Measurements from ENCODE around the gene PROK1.
"Not testable (repeated sequence)": the region's sequence is repeated elsewhere in the genome, so short reads cannot be mapped to it uniquely, and the experiment has no call there.

Gene PROK1, protein sequence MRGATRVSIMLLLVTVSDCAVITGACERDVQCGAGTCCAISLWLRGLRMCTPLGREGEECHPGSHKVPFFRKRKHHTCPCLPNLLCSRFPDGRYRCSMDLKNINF

DNA sequence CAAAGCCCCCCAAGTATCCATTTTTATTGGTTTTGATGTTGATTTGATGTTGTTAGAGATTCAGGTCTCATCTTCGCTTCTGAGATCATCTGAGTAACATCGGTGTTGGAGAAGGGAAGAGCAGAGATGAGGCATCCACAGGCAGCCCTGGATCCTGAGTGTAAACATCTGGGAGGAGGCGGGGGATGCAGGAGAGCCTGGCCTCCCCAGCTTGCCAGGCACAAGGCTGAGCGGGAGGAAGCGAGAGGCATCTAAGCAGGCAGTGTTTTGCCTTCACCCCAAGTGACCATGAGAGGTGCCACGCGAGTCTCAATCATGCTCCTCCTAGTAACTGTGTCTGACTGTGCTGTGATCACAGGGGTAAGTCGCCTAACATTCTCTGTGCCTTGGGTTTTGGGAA, at the start of gene PROK1:
Gene PROK1, plus strand, starts transcription at position 221 of the 400 bp plus-strand sequence. Its CDS starts 68 bp downstream, at position 289.
- no peak for DNase-seq (ENCODE audit: low read depth)

DNA sequence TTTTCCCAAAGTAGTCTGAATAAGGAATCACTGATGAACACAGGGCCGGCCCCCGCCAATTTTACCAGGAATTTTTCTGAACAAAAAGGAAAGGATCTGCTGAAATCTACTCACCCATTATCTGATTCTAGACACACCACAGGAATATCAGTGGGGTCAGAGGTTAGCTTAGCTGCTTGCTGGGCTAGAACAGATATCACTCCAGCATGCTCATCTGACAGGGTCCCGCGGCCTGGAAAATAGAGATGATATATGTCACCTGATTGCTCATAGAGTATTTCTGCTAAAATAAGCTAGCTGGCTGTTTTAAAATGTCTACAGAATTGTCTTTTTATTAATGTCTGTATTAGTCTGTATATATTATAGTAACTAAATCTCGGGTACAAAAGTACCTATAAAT, 47.1 kb upstream of the PROK1 start:
- no peak for DNase-seq (ENCODE audit: low read depth)

DNA sequence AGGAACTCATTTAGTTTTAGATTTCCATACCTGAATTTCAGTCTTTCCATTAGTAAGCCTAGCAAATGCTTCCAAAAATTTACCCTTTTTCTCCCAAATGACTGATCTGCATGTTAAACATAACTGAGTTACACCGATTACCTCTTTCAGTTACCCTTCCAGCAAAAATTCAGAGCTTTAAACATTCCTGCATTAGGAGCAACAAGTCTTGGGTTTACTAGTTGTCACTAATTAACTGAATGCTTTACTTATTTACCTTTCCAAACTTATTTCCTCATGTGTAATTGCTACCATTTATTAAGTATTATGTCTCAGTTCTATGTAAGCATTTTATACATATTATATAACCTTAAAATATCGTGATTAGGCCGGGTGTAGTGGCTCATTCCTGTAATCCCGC, 46.5 kb upstream of the PROK1 start:
- no peak for DNase-seq (ENCODE audit: low read depth)

DNA sequence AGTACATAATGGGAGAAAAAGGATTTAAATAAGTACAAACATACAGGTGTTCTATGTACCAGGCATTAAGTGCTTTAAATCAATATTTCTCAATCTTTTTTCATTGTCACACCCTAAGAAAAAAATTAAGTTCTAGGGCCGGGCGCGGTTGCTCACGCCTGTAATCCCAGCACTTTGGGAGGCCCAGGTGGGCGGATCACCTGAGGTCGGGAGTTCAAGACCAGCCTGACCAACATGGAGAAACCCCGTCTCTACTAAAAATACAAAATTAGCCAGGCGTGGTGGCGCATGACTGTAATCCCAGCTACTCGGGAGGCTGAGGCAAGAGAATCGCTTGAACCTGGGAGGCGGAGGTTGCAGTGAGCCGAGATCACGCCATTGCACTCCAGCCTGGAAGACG, 44.5 kb upstream of the PROK1 start:
- DNase-seq (ENCODE audit: low read depth), result not testable (repeated sequence)

DNA sequence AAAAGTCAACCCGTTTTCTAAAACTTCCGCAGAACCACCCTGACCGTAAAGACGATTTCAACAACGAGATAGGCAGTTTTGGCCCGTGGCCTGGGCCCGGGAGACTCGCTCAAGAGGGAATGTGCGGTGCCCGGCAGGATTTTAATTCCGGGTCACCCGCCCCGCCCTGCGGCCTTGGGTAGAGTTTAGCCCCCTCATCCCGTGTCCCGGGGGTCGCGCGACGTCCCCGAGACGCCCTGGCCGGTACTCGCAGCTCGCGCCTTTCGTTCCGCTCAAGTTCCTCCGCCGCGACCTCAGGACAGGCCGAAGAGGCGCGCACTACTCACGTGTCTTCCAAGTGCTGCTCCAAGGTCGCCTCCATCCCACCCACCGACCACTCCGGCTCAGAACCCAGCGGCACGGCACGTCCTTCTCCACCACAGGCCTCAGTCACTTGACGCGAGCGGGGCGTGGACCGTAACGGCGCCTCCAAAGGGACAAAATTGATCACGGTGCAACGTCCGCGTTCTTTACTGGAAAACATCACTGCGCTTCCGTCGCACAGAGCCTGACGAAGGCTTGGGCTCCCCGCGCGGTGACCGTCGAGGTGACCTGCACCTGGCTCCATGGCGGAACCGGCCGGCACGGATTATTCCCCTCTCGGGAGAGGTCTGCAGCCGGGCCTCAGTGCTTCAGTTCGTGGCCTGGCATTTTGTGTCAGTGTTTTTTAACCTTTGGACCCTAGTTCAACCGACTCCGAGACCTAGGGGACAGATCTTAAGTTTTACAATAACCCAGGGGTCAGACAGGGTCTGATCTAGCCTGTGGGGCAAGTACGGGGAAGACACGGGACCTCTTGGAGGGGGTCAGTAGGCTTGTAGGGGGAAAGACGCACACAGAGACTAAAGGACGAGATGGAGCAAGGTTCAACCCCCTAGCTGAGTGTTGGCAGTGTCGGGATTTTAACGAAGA, 43.4 kb upstream of the PROK1 start, which contains the start of gene LAMTOR5:
Gene LAMTOR5, minus strand, starts transcription at position 435 of the 951 bp plus-strand sequence. Its CDS starts 74 bp downstream, at position 361.
- peak; percentile 94 for DNase-seq (ENCODE audit: low read depth)

DNA sequence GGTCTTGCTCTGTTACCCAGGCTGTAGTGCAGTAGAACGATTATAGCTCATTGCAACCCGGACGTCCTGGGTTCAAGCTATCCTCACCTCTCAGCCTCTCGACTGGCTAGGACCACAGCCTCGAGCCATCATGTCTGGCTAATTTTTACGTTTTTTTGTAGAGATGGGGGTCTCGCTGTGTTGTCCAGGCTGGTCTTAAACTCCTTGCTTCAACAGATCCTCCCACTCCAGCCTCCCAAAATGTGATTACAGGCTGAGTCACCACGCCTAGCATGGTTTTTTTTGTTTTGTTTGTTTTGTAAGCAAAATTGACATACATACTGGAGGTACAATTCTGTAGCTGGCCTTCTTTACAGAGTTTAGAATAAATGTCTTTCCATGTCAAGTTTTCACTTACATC, 42.5 kb upstream of the PROK1 start:
- no peak for DNase-seq (ENCODE audit: low read depth)

DNA sequence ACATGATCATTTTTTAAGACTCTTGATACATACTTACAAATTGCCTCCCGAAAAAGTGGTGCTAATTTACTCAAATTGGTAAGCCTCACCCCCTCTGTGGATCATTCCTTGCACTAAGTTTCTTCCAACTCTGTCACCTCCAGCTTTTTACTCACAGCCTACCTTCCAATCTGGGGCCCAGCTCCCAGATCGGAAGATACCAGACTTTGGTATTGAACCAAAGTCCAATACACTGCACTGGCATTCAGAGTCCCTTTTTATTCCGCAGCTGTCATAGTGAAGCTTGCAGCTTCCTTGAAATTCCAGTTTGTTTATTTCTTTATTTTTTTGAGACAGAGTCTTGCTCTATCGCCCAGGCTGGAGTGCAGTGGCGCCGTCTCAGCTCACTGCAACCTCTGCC, 41.6 kb upstream of the PROK1 start:
- DNase-seq (ENCODE audit: low read depth), result no peak

DNA sequence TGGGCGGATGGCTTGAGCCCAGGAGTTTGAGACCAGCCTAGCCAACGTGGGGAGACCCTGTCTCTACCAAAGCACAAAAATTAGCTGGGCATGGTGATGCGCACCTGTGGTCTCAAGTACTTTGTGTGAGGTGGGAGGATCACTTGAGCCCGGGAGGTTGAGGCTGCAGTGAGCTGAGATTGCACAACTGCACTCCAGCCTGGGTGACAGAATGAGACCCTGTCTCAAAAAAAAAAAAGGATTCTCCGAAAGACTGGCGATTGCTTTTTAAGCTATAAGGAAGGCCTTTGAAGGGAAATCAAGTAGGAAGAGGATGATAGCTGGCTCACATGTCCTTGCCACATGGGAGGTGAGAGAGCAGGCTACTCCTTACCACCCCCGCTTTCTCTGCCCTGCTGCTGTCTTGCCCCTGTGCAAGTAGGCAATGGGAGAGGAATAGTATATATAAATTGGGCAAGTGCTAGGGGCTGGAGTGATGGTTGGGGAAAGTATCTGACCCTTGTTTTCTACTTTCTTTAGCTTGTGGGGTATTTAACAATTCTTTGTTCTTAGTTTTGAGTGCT, 39.7 kb upstream of the PROK1 start:
- DNase-seq (ENCODE audit: low read depth), result no peak

DNA sequence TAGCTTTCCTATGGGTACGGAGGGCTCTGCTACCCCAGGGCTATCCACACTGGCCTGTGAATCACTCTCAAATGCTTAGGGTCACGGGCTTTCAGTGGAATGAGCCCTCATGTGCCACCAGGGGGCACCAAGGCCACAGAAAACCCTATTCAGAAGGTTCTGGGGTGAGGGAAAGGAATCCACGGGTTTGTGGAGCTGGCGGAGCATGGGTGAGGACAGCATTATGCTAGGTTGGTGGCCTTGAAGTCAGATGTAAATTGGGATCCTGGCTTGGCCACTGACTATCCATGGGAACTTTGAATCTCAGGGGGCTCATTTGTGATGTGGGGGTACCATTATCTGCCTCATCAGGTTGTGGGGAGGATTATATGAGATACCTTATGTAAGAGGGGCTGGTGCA, 38.4 kb upstream of the PROK1 start:
- DNase-seq (ENCODE audit: low read depth), result peak; percentile 55

DNA sequence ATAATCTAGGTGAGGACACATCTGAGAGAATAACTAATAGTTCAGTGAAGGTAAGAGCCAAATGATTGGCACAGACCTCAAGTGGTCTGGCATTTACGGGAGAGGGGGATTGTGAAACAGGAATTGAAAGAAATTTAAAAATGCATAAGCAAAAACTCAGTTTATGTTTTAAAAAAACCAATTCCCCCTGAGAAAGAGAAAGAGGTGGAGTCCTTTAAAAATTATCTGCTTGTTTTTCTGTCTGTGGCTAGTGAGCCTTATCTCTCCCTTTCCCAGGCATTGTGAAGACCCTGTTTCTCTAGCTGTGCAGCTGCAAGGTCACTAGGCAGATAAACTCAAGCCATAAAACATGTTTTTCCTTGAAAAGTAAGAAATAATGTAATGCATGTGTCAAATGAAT, 37.9 kb upstream of the PROK1 start:
- DNase-seq (ENCODE audit: low read depth), result not testable (repeated sequence)

DNA sequence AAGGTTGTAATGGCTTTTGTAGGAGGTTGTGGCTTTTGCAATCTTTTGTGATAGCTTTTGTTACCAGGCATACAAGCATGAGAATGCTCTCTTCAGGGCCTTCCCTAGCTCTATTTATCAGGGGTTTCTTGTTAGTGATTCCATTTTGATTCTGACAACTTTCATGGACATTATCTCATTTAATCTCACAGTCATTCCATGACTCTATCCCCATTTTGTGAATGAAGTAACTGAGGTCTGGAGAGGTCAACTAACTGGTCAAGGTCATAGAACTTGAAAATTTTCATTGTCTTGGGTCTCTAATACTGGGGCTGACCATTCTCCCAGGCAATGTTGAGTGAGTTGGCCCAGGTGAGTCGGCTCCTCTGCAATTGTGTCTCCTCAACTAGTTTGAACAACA, 32.2 kb upstream of the PROK1 start:
- no peak for DNase-seq (ENCODE audit: low read depth)

DNA sequence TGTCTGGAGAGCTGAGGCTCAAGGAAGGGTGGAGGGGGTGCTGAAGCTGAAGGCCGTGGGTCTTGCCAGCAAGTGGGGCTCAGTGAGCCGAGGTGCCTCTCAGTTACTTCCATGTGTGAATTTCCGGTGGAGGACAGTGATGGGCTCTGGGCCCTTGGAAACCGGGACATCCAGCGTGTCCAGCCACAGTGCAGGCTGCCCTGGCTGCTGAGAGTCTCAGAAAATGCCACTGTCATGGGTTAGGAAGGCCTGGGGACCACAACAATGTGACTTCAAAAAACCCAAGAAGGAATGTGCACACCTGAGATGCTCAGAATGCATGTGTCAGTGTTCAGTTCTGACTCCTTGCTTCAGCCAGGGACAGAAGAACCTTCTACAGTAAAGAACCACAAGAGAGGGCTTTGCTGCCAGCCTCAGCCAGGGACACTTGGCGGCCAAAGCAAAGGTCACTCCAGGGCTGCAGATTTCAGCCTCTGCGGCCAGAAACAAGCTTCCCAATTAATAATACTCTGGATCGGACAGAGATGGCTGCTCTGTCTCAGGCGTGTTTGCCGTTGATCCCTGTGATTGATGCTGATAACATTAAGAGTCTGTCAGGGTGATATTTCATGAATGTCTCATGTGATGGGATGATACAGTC, 30.8 kb upstream of the PROK1 start:
- no peak for DNase-seq (ENCODE audit: low read depth)

DNA sequence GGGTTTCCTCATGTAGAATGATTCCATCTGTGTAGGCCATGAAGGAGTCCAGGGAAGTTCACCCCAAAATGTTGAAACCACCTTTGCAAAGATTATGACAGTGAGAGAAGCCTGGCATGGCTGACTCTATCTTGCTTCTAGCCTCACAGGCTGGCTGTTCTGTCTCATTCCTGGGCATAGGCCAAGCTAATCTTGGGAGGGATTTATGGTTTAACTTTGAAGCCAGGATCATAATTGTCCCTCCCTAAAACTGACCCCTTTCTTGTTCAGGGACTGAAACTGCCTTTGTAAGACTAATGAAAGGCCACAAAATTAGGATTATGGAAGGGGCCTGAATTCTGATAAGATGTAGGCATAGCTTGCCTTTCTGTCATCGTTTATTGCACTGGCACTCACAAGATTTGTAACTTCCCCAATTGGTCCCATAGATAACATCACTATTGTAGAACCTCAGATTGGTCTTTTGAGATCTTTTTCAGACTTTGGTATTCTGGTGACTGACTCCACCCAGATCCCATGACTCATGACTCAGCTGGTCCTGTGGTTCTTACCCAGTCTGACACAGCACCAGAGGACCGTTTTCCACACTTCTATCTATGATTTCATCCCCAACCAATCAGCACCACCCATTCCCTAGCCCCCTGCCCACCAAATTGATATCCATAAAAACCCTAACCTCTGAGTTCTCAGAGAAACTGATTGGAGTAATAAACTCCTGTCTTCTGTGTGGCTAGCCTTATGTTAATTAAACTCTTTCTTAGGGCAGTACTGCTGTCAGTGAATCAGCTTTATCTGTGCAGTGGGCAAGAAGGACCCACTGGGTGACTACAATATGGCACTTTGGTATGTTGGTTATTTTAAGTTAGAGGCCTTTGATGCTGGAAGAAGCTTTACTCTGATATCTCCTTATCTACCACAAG, 29.8 kb upstream of the PROK1 start:
- peak; percentile 41 for DNase-seq (ENCODE audit: low read depth)

DNA sequence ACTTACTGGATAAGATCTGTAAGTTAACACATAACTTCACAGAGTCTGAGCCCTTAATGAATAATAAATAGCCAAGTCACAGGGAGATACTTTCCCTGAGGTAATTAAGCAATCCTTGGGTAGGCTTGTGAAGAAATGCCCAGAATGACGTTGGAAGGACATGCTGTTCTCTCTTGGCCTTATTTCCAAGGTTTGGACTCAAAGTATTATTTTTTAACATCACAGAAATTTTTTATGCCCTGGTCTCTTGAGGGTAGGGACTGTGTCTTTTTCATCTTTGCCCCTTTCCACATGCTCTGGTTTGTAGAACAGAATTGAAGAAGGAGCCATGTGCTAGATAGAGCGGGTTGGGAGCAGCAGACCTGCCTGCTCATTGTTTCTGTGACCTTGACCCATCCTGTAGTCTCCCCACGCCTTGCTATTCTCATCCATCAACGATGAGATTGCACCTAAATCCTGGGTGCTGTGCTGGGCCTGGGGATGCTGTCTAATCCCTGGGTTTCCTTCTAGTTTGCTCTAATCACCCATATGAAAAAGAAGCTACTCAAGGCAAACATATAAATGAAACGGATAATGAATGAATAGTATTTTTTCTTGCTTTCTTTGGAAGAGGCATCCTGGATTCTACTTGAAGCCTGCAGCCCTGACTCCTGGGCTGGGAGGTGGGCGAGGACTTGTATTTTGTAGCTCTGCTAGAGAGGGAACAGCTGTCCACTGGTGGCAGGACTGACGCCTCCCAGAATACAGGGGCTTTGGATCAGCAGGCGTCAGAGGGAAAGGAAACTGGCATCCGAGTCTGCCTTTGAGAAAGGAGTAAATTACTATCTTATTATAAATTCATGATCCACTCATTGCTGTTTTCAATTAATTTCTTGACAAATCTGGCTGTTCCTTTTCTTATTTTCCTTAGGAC, 26.0 kb upstream of the PROK1 start:
- peak; percentile 75 for DNase-seq (ENCODE audit: low read depth)

DNA sequence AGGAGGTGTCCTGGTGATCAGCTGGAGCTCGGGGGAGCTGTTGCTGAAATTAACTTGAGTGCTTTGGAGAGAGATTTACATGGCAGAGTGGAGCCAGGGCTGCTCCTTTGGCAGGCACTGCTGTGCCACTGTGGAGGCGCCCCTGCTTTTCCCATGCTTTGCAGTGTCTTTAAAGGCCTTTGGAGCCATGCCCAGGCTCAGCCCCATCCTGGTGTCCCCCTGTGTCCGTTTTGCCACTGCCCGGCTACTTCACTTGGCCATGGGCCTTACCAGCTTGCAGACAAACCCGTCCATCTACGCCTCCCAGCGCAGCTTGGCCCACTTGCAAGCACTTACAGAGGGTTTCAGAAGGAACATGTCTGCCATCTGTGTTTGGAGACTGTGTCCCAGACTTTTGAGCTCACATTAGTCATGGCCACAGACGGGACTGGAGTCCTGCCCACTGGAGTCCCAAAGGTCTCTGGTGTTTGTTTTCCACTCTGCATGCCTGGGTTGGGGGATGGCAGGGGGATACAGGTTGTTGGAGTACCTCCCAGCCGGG, 25.3 kb upstream of the PROK1 start:
- peak; percentile 40 for DNase-seq (ENCODE audit: low read depth)

DNA sequence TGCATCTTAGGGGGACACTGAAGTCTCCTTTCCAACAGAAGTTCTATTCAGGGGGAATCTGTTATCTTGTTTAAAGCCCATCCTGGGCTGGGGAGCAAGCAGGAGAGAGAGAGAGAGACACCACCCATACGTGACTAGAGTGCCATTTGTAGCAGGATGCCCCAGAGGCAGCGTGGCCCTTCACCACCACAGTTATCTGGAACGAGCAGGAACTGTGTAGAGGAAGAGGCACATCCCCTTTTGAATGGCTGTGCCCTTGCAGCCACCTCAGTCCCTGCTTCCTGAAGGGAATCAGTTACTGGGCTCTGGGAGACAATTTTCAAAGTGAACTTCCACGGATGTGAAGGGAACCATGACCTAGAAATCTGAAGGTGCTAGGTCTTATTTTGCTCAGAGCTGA, 24.1 kb upstream of the PROK1 start:
- DNase-seq (ENCODE audit: low read depth), result no peak

DNA sequence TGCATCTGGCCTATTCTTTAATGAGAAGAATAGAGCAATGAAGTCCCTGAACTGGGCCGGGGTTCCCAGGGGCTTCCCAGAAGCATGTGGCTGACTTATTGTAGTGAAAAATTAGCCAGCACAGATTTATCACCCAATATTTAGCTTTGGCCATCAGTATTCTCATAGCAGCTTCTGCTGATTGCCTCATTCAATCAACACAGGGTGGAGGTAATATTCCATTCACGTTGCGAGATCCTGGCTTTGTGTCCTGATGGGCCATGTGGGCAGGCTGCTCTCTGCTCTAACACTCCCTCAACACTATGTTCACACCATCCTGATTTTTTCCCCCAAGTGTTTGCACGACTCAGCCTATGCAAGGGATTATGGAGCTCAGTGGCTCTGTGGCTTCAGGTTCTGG, 22.0 kb upstream of the PROK1 start:
- no peak for DNase-seq (ENCODE audit: low read depth)

DNA sequence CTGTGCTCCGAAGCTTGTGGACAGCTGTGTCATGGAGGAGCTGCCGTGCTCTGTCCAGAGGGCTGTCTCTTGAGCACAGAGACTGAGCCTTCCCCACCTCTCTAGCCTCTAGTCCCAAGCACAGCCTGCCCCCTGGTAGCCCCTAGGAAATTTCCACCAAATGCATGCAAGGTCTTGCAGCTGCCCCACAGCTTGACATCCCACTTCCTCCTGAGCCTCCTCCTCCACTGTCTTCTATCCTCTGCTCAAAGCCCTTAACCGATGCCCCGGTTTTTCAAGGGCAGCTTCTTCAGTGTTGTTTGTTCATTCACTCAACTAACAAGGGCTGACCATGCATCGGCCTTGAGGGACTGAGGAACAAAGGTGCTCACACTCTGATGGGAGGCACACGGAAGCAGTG, 20.6 kb upstream of the PROK1 start:
- no peak for DNase-seq (ENCODE audit: low read depth)

DNA sequence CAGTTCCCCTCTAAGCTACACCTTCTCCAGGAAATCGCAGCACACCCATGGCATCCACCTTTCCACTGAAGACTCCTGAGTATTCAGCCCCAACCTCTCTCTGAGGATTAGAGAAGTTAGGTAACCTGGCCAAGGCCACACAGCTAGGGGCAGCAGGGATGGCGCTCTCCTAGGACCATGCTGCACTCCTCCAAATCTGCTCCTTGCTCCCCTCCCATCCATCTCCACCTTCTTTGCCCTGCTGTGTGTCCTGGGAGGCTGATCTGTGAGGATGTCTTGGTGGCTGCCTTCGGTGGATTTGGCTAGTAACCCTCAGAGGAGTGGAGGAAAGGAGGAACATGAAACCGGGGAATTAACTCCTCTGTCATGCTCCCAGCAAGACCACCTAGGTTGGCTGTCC, 20.0 kb upstream of the PROK1 start:
- DNase-seq (ENCODE audit: low read depth), result no peak

DNA sequence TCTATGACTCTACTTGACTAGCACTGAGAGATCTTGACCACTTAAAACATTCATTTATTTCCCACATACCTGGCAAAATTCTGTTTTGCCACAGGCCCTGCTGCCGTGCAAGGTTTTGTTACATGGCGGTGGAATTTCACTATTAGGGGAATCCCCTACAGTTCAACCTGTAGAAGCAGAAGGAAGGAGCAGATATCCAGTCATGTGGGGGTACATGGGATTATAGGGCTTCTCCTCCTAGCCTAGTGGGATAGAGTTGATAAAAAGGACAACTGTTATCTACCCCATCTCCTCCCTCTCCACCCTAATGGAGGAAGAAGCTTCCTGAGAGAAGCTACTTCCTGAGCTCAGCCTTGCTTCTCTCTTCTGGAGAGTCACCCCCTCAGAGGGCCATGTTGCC, 17.7 kb upstream of the PROK1 start:
- no peak for DNase-seq (ENCODE audit: low read depth)

Data from fibroblast of gingiva (primary cell).